DMS153 (cell line): ENCODE results near the gene ACACA.
"Not testable (repeated sequence)": the region's sequence is repeated elsewhere in the genome, so short reads cannot be mapped to it uniquely, and the experiment has no call there.

Experiments
- DNase-seq: peaks from one replicate; lab custom pipeline; 2025; lab: John Stamatoyannopoulos, UW

The ACACA gene

GRCh38 chr17:37393352-37393751 lies 13.3 kb downstream of the ACACA start:
- no peak for DNase-seq

DNA sequence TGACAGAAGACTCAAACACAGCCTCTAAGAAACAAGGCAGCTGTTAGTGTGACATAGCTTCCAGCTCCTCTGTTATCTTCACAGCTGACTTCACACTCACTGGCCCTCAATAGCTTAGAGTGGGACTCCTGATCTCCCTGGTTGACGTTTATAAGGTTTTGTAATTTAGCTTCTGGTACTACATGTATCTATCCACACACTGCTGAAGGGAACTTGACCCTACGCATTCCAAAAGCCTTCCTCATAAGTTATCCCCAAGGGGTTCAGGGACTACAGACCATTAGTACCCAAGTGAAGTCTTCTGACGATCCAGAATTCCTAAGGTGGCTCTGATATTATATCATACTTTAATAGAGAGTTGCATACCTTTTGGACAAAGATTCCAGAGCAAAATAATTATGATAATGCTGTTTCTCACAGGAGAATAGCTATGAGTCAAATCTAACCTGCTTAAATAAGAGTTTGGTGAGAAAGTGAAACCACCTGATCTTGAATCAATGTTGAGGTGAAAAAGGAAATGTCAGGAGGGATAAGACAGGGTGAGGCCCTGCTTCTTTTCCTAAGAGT lies 14.5 kb downstream of the ACACA start:
- no peak for DNase-seq

- no peak for DNase-seq
These were observed 15.5 kb downstream of the ACACA start for GRCh38 chr17:37391146-37391545.

DNA sequence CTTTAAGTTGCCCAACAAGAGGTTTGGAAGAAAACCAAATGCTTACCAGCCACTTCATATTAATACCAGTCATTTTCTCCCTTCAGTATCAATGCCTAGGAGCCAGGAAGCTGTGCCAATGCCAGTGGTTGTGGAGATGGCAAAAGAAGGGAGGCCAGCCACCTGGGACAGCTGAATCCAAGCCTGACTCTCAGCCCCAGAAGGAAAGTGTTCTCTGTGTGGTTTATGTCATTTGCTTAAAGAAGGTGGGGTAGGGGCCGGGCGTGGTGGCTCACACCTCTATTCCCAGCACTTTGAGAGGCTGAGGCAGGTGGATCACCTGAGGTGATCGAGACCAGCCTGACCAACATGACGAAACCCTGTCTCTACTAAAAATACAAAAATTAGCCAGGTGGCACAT lies 17.5 kb downstream of the ACACA start:
- no peak for DNase-seq

DNA sequence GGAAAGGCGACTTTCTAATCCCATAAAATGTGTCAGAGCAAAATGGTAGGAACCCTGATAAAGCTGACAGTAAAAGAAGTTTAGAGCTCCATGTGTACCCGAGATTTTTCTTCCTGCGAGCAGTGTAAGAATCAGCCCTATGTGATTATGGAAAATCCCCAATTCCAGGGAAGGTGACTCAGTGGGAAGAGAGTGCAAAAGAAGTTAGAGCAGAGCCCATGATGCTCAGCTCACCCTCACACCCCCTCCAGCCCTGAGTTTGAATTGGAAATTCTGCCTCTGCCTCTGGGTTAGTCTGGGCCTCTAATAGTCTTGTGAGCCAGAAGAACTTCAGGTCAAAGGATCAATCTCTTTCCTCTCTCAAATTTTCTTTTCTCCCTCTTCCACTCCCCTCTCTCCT lies 18.4 kb downstream of the ACACA start:
- no peak for DNase-seq

GRCh38 chr17:37386462-37386861 lies 20.2 kb downstream of the ACACA start:
- DNase-seq = no peak

DNA sequence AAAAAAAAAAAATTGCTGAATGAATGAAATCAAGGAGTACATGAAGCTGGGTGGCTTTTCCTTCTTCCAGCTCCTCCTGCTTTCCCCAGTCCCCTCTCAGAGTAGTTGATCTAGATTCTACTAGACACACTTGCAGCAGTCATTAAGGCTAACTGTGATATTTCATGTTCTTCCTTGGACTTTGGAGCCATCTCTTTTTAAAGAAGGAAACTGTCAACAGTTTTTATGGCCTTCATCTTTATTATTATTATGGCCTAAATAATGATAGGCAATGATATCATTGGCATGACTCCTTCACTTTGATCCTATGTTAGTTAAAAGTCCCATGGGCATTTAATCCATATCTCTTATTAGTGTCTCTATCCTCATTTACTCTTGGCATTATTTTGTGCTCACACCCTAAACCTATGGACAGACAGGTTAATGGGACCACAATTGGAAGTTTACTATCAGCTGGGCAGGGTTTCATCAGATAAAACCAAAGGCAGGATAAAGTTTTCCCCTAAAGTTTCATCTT lies 21.1 kb downstream of the ACACA start:
- DNase-seq = no peak

- no peak for DNase-seq
These were observed 22.0 kb downstream of the ACACA start for GRCh38 chr17:37384560-37385149.

DNA sequence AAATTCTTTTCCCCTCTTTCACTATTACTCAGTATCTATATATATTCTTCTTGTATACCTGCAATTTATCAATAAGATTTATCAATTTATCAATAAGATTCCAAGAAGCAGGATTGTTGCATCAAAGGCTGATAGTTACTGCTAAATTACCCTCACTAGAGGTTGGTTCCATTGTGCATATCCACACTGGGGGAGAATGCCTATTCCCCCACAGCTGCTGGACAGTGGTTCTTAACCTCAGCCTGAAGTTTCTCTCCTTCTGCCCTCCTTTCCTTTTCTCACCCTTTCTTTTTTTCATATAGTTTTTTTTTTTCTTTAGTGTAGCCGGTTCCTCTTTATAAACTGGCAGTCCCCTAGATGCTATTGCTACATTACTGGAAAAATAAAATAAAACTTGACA lies 24.6 kb downstream of the ACACA start:
- no peak for DNase-seq

DNA sequence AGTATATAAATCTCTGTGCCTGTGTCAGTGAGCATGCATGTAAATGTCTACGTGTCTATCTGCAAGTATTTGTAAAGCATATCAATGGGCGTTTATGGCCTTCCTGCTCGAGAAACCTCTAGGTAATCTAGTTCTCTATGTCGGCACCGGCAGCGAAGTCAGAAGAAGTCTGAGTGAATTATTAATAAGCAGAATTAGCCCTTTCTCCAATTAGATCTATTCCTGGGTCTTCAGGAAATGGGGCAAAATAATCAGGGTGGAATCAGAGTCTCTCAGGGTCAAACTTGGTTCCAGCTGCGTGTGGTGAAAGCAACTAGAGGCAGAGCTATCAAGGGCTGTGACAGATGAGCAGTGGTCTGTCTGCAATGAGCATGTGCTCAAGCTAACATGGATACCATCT lies 30.9 kb downstream of the ACACA start, which contains the start of gene C17orf78:
TSS of gene C17orf78 (plus strand) at position 280 of the 400 bp plus-strand sequence. CDS start at position 388, 108 bp downstream.
- no peak for DNase-seq

- DNase-seq = peak; percentile 78
These were observed 33.0 kb downstream of the ACACA start for GRCh38 chr17:37373530-37374159.

DNA sequence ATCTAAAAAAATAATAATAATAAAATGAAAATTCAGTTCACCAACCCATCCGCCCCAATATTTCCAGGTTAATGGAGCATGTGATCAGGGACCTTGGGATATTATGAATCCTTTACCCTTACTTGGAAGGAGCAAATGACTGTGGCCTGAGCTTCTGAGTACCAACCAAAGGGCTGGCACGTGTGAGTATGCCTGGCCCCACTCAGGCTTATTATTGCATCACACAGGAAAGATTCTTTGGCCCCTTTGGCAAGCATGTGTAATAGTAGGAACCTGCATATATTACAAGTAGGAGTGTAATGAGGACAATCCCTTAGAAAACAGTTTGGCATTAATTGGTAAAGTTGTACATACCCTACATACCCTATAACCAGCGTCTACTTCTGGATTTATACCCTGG lies 38.1 kb downstream of the ACACA start:
- no peak for DNase-seq

DNA sequence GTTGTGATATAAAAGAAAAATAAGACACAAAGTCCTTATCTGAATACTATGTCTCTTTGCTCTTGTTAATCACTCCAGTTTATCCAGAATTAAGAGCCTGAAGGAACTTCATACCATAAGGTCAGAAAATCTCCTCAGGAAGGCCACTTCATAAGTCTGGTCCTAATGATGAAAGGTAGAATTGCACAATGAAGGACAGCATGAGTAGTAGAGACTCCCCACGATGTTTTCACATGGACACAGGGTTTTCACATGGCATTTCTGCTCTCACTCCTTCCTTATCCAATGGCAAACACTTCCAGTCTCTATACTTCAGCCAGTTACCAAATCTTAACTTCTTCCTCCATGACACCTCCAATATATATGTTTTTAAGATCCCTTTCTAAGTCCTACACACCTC lies 41.0 kb downstream of the ACACA start:
- DNase-seq = no peak

DNA sequence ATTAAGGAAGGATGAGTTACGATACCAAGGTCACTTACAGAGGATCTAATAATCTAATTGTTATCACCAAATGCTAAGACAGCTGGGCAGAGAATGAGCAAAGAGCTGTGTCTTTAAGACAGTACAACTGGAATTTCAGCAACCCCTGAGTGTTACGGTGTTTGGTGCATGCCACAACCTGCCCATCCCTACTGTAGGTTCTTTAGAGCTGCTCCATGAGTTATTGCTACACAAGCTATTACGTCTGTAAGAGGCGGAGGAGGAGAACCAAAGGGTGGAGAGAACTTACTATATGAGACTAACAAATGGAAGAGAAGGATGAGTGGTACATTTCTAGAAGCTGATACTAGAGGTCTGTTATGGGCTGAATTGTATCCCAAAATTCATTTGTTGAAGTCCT lies 45.1 kb downstream of the ACACA start:
- no peak for DNase-seq

DNA sequence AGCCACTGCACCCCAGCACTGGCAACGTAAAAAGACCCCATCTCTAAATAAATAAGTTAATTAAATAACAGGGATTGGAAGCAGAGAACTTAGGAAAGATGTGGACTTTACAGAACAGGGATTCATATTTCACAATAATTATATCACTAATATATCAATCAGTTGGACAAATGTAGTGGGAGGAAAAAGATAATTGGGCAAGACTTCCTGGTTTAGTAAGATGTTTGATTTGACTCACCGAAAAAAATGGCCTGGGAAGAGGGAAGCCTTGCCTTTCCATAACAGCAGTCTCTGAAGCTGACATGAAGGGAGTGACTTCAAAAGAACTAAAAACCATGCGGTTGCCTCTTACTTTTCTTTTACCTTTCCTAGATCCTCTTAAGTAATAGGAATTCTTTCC lies 46.0 kb downstream of the ACACA start:
- no peak for DNase-seq

DNA sequence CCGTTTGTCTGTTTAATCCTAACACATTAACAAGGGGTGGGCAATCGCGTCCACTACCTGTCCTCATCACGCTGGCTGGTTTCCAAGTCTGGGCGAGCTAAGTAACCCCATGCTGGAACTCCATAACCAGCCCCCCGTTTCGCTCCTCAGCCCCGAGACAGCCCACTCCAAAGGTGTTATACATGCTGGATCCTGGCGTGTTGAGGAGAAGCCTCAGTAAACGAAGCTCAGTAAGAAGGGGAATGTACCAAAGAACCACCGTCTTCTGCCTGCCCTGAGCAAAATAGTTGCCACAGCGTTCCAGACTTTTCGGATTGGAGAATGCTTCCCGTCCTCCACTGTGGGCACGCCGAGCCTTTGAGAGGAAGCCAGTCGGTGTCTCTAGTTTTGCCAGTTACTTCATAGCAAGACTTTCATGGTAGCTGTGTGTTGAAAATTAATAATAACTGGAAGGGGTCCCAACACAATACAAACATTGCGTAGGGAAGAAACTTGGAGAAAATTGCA lies 46.9 kb downstream of the ACACA start:
- no peak for DNase-seq

DNA sequence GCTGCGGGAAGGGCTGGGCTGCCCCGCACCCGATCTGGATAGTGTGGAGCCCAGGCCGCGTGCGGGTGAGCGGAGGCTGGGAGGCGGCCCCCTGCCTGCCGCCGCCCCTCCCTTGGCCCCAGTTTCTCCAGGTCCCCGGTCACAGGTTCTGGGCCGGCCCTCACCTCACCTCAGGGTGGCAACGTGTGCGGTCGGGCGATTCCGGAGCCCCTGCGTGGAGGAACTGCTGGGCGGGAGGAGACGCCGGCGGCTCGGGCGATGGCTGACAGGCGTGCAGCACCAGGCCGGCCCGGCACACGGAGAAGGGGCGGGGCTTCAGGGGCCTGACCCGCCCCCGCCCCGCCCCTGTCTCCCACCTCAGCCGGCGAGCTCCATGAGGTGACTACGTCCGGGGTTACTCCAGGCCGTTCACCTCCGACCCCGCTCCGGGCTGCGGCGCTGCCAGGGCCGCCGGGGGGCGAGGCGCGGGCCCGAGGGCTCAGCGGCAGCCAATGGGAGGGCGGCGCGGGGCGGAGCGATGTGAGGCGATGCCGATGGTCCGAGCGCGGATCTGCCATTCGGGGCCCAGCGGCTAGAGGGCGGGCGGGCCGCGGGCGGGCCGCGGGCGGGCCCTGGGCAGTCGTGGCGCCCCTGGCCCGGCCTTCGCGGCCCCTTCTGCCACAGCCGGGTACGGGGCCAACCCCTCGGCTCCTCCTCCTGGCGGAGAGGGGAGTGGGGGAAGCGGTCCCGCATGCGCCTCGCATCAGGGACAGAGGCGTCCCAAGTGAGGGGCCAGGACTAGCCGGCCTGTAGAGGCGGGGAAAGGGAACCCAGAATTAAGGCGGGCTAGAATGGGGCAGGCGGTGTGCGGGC lies 47.6 kb downstream of the ACACA start:
- peak; percentile 90 for DNase-seq

DNA sequence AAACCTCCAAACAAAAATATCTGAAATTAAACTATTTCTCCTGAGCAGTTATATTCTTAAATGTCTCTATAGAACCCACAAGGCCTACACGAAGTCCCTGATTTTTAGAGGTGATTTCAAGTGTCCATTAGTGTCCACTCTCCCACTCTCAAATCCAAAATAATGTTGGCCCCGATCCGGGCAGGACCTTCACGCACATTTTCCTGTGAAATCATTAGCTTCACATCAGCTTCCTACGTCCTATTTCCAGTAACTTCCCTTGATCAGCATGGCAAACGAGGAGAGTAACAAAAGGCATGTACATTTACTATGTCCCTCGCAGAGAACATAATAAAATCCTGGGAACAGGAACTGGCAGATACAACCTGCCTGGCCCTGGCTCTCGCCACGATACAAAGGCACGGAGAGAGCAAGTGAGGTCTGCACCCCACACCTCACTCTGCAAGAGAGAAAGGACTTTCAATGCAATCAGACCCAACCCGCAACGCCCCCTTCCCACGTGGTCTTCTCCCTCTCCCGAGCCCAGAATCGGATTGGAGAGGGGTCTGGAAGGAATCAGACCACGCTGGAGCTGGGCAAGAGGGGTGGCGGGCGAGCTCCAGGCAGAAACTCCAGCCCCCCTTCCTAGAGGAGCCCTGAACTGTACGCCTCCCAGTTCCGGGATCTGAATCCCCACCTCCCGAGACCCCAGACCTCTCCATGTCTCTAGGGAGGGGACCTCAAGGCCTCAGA lies 48.4 kb downstream of the ACACA start:
- peak; percentile 19 for DNase-seq

- DNase-seq = not testable (repeated sequence)
These were observed 49.7 kb downstream of the ACACA start for GRCh38 chr17:37356796-37357569.

DNA sequence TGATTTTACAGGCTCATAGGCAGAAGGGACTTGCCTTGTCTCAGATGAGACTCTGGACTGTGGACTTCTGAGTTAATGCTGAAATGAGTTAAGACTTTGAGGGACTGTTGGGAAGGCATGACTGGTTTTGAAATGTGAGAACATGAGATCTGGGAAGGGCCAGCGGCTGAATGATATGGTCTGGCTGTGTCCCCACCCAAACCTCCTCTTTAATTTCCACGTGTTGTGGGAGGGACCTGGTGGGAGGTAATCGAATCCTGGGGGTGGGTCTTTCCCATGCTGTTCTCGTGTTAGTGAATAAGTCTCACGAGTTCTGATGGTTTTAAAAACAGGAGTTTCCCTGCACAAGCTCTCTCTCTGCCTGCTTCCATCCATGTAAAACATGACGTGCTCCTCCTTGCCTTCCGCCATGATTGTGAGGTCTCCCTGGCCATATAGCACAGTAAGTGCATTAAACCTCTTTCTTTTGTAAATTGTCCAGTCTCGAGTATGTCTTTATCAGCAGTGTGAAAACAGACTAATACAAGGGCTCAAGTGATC lies 59.7 kb downstream of the ACACA start:
- DNase-seq = not testable (repeated sequence)

DNA sequence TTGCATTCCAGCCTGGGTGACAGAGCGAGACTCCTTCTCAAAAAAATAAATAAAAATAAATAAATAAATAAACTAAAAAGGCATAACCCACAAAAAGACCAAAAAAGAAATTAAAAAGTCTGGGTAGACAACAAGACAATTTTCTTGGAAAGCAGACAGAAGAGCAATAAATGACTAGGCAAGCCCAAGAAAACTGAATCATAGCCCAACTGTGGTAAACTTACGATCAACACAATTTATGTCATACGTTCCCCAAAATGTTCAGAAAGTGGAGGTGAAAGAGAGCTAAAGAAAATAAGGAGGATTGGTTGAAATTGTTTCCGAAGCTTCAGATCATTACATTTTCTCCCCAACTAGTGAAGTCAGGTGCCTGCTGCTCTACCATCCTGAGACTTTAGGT lies 62.1 kb downstream of the ACACA start:
- DNase-seq = no peak
